Activated CD4-positive, alpha-beta T cell treated with anti-CD3 and anti-CD28 coated beads, Interleukin-2, amount 50 U/mL, for 16 hours (primary cell): Measurements from ENCODE around the gene SOAT2.
A peak's percentile ranks its signal among the peaks of the same experiment; 100 is the strongest.
"Not testable (repeated sequence)": the region's sequence is repeated elsewhere in the genome, so short reads cannot be mapped to it uniquely, and the experiment has no call there.

ENCODE experiments used
- DNase-seq: peaks from one replicate; pipeline ENCODE4 v3.0.0-alpha.2; 2020

Gene SOAT2

GRCh38 chr12:53152390-53152789 lies 49.1 kb downstream of the SOAT2 start:
- no peak for DNase-seq

- DNase-seq = peak; percentile 94
Measured at GRCh38 chr12:53159195-53159839, 56.0 kb downstream of the SOAT2 start.

DNA sequence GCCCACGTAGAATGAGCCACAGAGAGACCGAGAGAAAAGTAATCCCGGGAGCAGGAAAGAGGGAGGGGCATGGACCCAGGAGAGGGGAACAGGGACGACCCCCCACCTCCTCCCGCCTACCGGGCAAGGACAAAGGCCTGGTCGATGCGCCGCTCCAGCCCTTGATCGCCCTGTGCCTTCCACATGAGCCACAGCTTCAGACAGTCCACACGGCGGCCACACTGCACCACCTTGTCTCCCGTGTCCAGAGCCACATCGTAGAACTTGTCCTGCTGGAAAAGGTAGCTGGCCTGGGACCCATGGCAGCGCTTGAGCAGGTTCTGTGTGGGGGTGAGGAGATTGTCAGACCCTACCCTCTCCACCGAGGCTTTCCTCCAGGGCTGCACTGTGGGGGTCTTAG lies 56.7 kb downstream of the SOAT2 start:
- no peak for DNase-seq

DNA sequence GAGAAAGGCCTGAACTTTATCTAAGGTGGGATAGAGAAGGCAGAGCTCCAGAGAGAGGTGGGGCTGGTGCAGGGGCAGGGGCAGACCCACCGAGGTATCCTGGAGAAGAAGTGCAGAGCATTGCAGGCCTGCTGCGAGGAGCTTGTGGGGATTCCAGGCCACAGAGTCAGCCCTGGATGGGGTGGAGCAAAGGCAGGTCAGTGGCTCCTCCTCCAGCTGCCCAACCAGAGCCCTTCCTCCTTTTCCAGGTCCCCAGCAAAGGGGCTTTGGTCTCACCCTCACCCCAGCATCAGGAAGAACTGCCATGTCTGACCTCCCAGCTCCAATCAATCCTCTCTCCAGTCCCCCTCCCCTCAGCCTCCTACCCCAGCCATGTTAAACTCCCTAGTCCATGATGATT lies 57.4 kb downstream of the SOAT2 start:
- no peak for DNase-seq

GRCh38 chr12:53161119-53161911 lies 58.0 kb downstream of the SOAT2 start:
- DNase-seq = no peak

- DNase-seq = not testable (repeated sequence)
Measured at GRCh38 chr12:53163008-53163407, 59.7 kb downstream of the SOAT2 start.

DNA sequence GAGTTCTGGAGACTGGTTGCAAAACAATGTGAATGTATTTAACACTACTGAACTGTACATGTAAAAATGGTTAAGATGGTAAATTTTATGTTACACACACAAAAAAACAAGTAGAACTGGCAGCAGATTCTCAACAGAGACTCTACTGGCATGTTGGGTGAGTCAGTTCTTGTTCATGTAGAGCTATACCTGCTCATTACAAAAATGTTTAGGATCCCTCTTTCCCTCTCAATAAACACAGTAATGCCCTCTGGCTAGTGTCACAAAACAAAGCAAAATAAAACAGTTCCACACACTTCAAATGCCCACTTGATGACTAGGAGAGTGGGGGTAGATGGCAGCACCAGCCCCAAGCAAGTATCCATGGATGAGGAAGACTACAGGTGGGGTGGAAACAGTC lies 63.6 kb downstream of the SOAT2 start:
- DNase-seq = no peak

DNA sequence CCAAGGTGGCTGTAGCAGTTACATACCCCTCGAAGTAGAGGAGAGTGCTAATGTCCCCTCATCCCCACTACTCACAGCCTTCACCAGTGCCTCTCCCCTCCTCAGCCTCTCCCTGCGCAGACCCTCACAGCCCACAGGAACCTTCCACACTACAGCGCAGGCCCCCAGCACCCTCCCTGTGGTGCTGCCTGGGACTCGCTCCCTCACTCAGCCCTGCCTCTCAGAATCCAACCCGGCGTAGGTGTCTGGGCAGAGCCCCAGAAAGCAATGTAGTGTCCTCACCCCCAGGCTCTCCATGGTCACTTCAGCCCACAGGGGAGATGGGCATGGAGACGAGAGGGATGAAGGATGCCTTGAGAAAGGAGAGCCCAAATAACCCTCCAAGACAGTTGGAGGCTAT lies 66.4 kb downstream of the SOAT2 start:
- no peak for DNase-seq

DNA sequence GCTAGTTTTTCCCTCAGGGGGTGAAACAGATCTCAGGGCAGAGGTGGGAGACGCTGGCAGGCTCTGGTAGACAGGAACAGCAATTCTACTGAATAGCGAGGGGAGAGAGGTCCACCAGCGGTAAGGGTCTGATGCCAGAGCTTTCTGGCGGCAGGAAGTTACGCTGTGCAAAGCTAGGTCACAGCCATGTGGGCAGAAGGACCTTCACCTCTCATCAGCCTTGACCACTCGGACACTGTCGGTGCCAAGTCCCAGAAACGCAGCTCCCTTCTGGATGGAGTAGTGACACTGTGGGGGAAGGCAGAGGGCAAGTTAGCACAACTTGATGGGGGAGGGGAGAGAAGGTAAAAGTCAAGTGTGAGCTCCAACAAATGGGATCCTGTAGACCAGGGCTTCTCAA lies 66.9 kb downstream of the SOAT2 start:
- DNase-seq = no peak

DNA sequence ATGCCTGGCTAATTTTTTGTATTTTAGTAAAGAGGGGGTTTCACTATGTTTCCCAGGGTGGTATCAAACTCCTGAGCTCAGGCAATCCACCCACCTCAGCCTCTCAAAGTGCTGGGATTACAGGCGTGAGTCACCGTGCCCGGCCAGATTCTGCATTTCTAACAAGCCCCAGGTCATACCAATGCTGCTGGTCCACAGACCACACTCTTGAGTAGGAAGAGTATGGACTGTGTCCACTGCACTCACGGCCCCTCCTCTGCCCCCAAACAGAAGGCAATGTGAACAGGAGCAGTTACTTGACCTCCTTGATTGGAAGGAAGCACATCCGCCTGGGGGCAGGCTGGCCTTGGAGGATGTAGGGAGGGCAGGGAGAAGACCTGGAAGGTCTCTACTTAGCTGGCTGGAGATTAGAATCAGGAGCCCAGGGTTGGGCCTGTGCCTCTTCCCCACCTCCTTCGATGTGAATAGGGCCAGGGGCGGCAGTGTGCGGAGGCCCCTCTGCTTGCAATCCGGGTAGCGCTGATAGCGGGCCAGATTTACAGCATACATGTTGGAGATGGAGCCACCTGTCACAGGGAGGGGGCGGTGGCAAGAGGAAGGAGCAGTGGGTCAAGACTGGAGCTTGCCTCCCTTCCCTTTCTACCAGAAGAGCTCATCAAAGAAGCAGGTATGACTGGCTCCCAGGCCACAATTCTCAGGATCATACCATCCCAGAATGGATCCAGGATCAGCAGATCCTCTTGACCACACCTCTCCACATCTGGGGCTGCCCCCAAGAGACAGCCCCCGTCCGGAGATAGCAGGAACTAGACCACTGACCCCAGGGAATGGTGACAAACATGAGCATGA lies 67.8 kb downstream of the SOAT2 start:
- no peak for DNase-seq

DNA sequence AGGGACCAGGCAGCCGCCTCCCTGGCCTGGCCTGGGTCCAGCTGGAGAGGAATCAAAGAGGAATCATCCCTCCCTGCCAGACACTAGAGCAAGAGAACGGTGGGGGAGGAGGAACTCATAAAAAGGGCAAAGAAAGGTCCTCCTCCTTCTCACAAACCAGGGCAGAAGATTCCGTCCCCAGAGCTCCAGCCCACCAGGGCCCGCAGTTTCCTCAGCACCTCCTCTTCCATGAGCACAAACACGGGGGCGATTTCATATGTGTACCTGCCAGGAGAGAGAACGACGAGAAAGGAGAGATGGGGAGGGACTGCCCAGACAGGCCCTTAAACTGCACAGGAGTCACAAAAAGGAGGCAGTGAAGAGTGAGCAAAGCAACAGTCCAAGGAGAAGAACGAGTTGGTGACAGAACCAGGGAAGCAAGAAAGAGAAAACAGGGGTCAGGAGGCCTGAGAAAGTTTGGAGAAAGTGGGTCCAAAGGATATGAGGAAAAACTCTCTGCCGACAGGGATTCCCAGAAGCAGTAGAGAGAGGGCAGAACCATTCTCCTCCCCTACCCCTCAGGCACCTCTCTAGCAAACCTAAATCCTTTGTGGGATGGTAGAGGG lies 68.5 kb downstream of the SOAT2 start:
- no peak for DNase-seq

GRCh38 chr12:53172352-53172751 lies 69.1 kb downstream of the SOAT2 start:
- DNase-seq = no peak

DNA sequence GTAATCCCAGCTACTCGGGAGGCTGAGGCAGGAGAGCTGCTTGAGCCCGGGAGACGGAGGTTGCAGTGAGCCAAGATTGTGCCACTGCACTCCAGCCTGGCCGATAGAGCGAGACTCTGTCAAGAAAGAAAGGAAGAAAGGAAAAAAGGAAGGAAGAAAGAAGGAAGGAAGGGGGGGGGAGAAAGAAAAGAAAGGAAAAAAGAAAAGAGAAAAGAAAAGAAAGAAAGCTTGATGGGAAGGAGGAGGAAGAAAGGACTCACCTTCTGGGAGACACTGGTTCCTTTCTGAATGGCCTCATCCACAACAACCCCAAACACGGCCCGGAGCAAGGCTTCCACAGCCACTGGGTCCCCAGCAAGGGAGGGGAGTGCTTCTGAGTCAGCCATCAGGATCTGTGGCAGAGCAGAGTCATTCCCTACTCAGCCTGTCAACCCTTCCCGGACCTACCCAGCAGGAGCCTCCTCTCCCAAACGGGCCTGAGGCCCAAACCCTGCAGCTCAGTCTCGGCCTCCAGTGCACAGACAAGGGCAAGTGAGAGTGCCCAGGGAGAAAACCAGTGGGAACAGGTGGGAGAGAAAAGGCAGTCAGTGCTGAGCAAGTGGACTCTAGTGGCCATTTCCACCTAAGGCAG lies 69.9 kb downstream of the SOAT2 start:
- no peak for DNase-seq
